Raji (cell line): Measurements from ENCODE around the gene EIF1AD.

Experiments
- POLR2A ChIP-seq: IDR thresholded peaks from 2 replicates; pipeline ENCODE4 v1.6.1; 2011; ENCODE audit warnings: low read depth, low read length, control low read depth; ENCODE audit not compliant: insufficient read depth

Gene EIF1AD

DNA sequence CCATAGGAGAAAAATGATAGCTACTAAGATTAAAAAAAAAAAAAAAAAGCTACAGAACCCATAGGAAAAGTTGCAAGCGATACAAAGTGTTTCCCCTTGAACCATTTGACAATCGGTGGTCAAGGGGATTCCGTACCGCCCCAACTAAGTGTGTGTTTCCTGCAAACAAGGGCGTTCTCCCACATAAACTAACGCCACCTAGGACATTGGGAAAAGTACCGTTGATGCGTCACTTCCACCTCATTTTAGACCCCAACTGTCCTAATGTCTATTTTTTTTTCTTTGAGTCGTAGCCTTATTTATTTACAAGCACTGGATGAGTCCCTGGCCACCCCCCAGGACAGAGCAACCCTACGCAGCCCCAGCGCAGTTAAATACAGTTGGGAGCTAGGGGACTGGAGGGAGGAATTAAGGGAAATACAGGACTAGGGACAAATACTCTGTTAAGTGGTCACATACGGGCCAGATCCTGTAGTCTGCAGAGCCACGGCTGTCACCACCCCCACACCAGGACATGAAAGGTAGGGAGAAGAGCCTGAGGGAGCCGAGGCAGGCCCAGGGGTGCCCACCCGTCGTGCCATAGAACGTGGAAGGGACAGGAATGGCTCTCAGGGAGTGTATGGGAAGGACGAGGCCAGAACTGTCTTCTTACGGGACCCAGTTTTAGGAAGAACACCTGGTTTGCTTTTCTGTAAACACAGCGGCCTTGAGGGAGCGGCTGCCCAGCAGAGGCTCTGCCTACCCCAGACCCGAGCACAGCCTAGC, 19.0 kb downstream of the EIF1AD start:
- no peak for TF ChIP-seq POLR2A

GRCh38 chr11:65981972-65982823, 19.8 kb downstream of the EIF1AD start:
- no peak for TF ChIP-seq POLR2A

DNA sequence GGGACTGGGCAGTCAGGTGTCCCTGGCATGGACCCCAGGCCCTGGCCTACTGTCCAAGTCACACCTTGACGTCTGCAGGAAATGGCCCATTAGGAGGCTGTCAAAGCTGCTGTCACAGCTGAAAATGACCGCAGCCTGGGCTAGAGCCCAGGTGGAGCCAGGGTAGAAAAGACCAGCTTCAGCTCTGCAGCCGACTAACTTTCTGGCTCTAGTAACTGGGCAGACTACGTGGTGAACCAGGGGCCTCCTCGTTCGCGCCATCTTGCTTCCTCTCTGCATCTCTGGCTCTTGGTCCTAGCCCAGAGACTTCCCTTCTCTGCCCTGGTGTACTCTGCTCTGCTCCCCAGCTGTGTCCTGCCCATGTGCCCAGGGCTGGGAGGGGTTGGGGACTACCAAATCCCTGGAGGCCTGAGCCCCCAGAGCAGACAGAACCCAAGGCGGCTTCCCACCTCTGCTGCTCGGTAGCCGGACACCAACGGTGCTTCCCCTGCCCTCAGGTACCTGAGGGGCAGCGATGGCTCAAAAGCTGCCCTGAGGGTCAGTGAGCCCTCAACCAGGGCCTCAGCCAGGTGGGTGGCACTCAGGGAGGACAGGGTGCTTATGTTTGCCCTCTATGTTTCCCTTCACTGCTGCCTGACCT, 20.7 kb downstream of the EIF1AD start:
- TF ChIP-seq POLR2A, result no peak

DNA sequence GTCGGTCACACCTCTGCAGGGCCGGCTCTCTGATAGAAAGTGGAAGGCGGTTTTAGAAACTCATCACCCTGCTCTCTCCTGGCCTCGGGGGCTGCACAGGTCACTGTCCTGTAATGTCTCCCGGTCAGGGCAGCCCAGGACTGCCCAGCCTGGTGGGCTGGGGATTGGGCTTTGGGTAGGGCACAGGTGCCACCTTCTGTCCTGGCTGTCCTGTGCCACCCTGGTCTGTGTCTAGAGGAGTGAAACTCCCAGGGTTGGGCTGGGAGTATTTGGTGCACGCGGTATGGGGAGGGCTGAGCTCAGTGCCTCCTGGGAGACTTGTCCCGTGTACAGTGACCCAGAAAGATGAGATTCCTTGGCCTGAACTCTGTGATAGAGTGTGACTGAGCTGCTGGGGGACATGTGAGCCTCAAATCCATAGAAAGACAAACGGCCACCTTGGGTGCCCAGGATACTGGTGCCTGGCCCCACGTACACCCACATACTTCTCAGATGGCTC, 22.6 kb downstream of the EIF1AD start:
- no peak for TF ChIP-seq POLR2A

- TF ChIP-seq POLR2A, result no peak
Observed at GRCh38 chr11:65978391-65979238, 23.3 kb downstream of the EIF1AD start.

DNA sequence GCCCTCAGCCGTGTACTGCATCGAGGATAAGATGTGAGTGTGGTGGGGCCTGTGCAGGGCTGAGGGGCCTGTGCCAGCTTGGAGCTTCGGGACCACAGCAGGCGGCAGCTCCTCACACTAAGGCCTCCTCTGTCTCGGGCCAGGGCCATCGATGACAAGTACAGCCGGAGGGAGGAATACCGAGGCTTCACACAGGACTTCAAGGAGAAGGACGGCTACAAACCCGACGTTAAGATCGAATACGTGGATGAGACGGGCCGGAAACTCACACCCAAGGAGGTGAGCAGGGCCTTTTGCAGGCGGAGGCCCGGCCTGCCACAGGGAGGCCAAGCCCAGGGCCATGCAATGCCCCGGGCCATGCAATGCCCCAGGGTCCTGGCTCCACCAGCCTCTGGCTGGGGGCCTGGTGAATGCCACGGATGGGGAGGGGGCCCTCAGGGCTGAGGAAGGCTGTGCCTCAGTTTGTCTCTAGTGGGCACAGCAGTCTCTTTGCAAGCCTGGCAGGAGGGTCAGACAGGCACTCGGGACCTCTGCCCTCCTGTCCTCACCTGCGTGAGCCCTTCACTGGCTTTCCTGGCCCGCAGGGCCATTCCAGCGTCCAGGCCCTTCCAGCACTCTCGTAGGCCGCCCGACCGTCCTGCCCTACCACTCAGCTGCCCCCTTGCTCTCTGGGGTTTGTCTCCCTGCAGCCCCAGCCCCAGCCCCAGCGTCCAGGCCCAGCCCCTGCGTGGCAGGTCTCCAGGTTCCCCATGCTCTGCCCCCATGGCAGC, 24.2 kb downstream of the EIF1AD start:
- no peak for TF ChIP-seq POLR2A

GRCh38 chr11:65976216-65977176, 25.5 kb downstream of the EIF1AD start:
- no peak for TF ChIP-seq POLR2A

- no peak for TF ChIP-seq POLR2A
Observed at GRCh38 chr11:65975771-65976170, 26.2 kb downstream of the EIF1AD start.

DNA sequence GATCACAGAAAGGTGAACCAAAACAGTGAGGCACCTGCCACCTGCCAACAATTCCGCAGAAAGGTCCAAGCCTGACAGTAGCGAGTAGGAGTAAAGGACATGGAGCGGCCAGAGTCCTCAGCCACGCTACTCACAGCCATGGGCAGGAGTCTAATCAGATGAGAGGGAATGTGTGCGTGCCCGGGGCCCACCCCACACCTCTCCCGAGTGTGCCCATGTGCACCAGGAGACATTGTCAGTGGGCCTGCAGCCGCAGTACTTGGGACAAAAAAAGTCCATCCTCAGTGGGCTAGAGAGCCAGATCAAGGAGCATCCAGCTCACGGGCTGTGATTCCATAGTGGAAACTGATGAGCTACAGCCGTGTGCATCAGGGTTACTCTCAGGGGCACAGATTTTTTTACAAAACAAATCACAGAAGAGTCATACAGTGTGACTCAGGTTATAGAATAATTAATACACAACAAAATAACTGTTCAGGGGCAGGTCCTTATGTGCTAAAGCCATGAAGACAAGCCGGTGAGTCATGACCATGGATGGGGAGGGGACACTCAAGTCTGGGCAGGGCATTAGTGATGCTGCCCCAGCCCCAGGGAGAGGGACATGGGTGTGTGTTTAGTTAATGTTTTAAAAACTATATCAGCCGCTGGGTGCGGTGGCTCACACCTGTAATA, 28.4 kb downstream of the EIF1AD start:
- TF ChIP-seq POLR2A, result no peak

DNA sequence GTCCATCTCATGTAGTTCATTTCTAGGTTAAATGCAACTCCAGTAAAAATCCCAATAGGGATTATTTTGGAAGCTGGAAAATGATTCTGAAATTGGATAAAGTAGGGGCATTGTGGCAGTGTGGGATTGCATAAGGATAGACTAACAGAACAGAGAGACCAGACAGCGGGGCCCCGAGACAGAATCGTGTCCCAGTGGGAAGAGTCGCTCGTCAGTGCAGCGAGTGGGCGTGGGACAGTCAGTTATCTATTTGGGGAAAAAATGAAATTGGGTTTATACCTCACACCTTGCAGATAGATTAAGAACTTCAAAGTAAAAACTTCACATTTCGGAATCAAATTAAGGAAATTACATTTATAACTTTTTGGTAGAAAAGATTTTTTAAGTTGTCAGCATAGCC, 29.8 kb downstream of the EIF1AD start:
- TF ChIP-seq POLR2A, result no peak

DNA sequence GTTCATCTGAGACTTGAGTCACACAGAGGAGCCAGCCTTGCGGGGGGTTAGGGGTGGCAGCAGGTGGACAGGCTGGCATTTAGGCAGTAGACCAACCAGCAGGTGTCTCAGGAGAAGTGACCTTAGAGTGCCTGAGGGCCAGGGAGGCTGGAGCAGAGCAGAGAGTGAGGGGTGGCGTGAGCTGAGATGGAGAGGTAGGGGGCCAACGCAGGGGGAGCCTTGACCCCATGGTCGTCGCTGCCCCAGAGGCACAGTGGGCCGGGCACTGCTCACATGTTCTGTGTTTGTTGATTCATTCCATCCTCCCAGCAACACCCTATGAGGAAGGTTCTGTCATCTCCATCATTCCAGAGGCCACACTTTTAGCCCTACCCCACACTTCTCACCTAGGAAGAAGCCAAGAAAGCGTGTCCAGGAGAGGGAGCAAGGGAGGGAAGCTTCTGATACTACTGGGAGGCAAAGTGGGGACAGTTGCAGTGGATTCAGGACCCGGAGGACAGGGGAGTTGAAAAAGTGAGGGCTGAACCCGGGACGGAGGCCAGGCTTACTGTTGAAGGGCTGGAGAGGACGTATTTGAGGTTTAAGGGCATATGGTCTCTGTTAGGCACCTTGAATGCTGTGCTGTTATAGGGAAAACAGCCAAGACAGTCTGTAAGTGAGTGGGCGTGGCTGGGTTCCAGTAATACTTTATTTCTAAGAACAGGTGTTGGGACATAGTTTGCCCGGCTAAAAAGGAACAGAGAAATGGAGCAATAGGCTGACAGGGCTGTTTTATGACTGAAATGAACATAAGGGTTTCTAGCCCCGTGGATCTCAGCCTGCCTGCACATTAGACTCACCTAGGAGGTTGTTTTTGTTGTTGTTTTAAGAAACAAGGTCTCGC, 33.1 kb downstream of the EIF1AD start:
- TF ChIP-seq POLR2A, result no peak
